HCT116 (cell line): ENCODE results near the gene ERVFRD-1.

Experiments used
- EGR1 ChIP-seq: IDR thresholded peaks from 2 replicates; pipeline ENCODE4 v1.6.1; 2012; ENCODE audit warnings: low read depth
- EZH2phosphoT487 ChIP-seq: fragments of 200-600 bp; IDR thresholded peaks from 2 replicates; pipeline ENCODE4 v1.6.1; 2018; ENCODE audit warnings: antibody characterized with exemption, borderline replicate concordance
- POLR2A ChIP-seq: IDR thresholded peaks from 2 replicates; pipeline ENCODE4 v1.7.0; 2011; ENCODE audit warnings: borderline replicate concordance; ENCODE audit not compliant: insufficient read depth, insufficient read length; ENCODE audit errors: extremely low read depth
- POLR2AphosphoS5 ChIP-seq: IDR thresholded peaks from 2 replicates; pipeline ENCODE4 v1.6.1; 2011; ENCODE audit warnings: mild to moderate bottlenecking, low read depth, low read length, moderate library complexity
- SIN3A ChIP-seq: IDR thresholded peaks from 2 replicates; pipeline ENCODE4 v1.6.1; 2012; ENCODE audit warnings: low read depth
- TCF7L2 ChIP-seq: IDR thresholded peaks from 2 replicates; pipeline ENCODE4 v1.7.0; 2011; ENCODE audit warnings: borderline replicate concordance, inconsistent platforms; ENCODE audit not compliant: insufficient read depth, insufficient read length; ENCODE audit errors: extremely low read depth
- YY1 ChIP-seq: IDR thresholded peaks from 2 replicates; pipeline ENCODE4 v1.6.1; 2011; ENCODE audit warnings: low read length, low read depth, moderate library complexity, mild to moderate bottlenecking; ENCODE audit not compliant: insufficient replicate concordance; ENCODE audit errors: extremely low read depth
- TF ChIP-seq, protein P1 (sequence below), 3 experiments: fragments of 200-600 bp in 1 of 3; sonication (generic) in 1 of 3; IDR thresholded peaks in 2 of 3; conservative IDR thresholded peaks in 1 of 3; 2 replicates each; pipeline ENCODE4 v1.5.1; 2012 to 2017; ENCODE audit warnings: low read depth in 2 of 3, low read length in 2 of 3, antibody characterized with exemption in 1 of 3, borderline replicate concordance in 1 of 3, control low read depth in 1 of 3, mild to moderate bottlenecking in 1 of 3, mixed read lengths in 1 of 3, mixed run types in 1 of 3, moderate library complexity in 1 of 3; ENCODE audit not compliant: insufficient read depth in 1 of 3
- TF ChIP-seq, protein P2 (sequence below): IDR thresholded peaks from 2 replicates; pipeline ENCODE4 v1.6.1; 2012; ENCODE audit warnings: low read depth

DNA sequence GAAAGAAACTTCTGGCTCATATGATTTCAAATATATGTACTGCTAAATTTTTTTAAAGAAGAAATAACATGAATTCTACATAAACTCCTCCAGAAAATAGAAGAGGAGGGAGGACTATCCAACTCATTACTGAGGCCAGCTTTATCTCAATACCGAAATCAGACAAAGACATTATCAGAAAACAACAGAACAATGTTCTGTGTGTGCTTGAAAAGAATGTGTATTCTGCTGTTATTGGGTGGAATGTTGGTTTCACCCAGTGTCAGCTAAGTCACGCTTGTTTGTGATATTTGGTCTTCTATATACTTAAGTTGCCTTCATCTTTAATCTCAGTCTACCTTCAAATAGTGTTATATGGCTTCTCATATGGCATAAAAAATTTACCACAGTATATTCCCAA, 48.8 kb downstream of the ERVFRD-1 start:
- TF ChIP-seq, protein P1, sequence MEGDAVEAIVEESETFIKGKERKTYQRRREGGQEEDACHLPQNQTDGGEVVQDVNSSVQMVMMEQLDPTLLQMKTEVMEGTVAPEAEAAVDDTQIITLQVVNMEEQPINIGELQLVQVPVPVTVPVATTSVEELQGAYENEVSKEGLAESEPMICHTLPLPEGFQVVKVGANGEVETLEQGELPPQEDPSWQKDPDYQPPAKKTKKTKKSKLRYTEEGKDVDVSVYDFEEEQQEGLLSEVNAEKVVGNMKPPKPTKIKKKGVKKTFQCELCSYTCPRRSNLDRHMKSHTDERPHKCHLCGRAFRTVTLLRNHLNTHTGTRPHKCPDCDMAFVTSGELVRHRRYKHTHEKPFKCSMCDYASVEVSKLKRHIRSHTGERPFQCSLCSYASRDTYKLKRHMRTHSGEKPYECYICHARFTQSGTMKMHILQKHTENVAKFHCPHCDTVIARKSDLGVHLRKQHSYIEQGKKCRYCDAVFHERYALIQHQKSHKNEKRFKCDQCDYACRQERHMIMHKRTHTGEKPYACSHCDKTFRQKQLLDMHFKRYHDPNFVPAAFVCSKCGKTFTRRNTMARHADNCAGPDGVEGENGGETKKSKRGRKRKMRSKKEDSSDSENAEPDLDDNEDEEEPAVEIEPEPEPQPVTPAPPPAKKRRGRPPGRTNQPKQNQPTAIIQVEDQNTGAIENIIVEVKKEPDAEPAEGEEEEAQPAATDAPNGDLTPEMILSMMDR (IDR thresholded peaks at IDR 0.05 in 2 of 3, conservative IDR thresholded peaks at IDR 0.05 in 1 of 3; ENCODE audit: borderline replicate concordance in 1 of 3, insufficient read depth in 1 of 3, low read depth in 2 of 3, low read length in 2 of 3): no peak
- TF ChIP-seq POLR2A (no peak), POLR2AphosphoS5 (no peak), SIN3A (no peak), EZH2phosphoT487 (no peak), EGR1 (no peak), TCF7L2 (no peak), YY1 (no peak)
- TF ChIP-seq, protein P2, sequence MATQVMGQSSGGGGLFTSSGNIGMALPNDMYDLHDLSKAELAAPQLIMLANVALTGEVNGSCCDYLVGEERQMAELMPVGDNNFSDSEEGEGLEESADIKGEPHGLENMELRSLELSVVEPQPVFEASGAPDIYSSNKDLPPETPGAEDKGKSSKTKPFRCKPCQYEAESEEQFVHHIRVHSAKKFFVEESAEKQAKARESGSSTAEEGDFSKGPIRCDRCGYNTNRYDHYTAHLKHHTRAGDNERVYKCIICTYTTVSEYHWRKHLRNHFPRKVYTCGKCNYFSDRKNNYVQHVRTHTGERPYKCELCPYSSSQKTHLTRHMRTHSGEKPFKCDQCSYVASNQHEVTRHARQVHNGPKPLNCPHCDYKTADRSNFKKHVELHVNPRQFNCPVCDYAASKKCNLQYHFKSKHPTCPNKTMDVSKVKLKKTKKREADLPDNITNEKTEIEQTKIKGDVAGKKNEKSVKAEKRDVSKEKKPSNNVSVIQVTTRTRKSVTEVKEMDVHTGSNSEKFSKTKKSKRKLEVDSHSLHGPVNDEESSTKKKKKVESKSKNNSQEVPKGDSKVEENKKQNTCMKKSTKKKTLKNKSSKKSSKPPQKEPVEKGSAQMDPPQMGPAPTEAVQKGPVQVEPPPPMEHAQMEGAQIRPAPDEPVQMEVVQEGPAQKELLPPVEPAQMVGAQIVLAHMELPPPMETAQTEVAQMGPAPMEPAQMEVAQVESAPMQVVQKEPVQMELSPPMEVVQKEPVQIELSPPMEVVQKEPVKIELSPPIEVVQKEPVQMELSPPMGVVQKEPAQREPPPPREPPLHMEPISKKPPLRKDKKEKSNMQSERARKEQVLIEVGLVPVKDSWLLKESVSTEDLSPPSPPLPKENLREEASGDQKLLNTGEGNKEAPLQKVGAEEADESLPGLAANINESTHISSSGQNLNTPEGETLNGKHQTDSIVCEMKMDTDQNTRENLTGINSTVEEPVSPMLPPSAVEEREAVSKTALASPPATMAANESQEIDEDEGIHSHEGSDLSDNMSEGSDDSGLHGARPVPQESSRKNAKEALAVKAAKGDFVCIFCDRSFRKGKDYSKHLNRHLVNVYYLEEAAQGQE: no peak
